Amniotic stem cell (primary cell): ENCODE results near the gene BAIAP2.

Experiments used
- DNase-seq: peaks from one replicate; lab custom pipeline; 2025; lab: John Stamatoyannopoulos, UW

The BAIAP2 gene

DNA sequence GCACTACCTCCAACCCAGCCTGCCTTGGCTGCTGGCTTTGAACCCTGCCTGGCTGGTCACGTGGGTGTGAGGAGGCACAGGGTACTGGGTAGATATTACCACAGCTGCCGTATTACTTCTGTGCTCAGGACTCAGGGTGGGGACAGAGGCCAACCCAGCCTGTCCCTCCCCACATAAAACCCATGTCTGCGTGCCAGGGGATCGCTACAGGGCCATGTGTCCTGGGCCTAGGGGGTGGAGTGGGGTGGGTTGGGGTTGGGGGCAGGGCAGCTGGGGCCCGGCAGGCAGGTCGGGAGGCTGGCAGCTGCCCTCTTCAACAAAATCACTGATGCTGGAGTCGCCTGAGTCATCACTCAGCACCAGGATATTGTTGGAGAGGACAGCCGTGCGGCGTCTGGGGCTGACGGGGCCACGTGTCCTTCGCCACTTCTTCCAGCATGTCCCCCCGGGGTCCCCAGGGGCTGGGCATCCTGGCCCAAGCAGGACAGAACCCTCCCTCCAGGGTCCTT is 90.7 kb downstream of the BAIAP2 start:
- no peak for DNase-seq

DNA sequence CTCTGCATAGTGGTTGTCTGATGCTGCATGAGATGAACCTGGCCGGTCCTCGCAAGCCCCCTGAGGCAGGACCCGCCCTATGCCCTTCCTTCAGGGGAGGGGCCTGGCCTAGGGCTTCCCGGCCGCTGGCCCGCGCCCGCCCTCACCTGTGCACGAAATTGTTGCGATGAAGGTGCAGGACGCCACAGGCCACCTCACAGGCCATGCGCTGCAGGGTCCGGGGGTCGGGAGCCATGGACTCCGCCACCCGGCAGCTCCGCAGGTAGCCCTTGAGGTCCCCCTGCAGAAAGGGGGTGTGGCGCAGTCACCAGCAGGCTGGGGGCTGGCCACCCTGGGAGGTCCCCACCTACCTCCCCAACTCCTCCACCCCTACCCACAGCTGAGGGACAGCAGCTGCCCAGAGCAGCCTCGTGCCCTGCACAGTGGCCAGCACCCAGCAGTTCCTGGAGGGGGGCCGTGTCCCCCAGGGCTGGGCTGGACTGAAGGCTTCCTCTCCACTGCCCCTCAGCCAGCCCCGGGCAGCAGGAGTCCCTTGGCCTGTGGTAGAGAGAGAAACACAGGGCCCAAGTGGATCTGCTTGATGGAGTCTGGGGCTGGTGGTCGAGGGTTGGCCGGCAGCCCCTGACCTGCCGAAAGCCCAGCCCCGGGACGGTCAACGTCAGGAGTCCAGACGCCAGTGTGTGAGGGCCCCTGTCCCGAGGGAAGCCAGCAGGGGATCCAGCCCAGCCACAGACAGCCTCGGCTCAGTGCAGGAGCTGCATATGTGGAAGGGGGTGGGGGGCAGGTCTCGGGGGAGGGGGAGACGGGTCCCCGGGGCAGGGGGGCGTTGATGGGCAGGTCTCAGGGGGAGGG is 91.6 kb downstream of the BAIAP2 start:
- DNase-seq: no peak

GRCh38 chr17:81127133-81127455 is 92.1 kb downstream of the BAIAP2 start:
- DNase-seq: no peak

DNA sequence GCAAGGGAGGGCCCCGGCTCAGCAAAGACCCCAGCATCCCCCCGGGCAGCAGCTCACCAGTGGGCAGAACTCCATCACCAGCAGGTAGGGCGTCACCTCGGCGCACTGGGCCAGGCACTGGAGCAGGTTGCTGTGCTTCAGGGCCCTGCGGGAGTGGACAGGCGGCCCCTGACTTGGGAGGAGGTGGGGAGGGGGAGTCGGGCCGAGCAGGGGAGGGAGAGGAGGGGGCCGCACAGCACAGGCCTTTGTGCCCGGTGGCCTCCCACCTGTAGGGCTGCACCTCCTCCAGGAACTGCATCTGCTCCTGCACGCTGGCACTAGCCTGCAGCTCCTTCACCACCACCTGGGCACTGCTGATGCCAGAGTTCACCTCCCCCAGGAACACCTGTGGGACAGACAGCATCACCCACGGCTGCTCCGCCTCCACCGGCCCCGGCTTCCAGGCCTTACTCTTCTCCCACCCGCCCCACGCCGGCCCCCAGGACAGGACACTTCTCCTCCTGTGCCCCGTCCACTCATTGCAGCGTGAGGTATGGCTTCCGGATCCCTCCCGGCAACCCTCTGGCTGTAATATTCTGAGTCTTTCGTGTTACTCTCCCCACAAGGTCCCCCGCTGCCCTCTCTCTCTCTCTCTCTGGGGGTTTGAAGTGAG is 92.7 kb downstream of the BAIAP2 start:
- DNase-seq: no peak

DNA sequence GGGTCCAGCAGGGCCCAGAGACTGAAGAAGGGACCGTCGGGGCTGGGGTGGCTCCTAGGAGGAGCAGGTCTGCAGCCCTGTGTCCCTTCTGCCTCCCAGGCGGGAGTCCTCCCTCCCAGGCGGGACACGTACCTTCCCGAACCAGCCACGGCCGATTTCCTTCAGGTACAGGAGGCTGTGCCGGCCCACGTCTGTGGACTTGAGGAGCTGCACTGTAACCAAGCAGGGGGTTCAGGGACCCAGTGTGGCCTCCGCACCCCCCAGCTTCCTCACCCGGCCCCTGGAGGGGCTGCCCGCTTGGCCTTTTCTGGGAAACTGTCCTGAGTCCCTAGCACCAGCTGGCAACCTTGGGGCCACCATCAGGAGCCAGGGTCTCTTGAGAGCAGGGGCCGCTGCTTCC is 93.4 kb downstream of the BAIAP2 start:
- no peak for DNase-seq

GRCh38 chr17:81128774-81129173 is 93.8 kb downstream of the BAIAP2 start:
- no peak for DNase-seq

GRCh38 chr17:81129289-81129688 is 94.3 kb downstream of the BAIAP2 start:
- no peak for DNase-seq

DNA sequence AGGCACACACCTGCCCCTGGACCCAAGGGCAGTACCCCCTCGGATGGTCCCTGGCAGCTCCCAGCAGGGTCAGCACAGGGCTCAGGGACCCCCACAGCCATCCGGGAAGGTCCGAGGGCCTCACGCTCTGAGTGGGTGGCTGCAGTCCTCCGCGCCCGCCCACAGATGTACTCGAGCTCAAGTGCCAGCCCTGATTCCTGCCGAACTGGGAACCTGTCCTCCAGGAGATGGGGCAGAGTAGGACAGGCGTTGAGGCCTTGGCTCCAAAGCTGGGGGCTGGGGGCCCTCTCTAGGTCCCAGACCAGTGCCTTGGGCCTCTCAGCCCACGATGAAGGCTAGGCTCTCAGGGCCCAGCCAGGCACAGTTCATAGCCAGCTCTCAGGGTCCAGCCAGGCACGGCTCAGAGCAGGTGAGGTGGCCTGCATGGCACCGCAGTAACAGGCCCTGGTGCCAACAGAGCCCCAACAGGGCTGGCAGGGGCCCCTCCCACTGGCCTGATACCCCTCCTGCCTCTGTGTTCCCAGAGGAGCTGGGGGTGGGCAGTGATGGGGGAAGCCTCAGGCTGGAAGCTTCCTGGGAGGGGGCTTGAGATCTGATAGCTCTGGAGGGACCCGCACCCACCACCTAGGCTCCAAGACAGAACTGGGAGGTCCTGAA is 94.9 kb downstream of the BAIAP2 start:
- no peak for DNase-seq

GRCh38 chr17:81130385-81131361 is 95.7 kb downstream of the BAIAP2 start:
- DNase-seq: no peak

DNA sequence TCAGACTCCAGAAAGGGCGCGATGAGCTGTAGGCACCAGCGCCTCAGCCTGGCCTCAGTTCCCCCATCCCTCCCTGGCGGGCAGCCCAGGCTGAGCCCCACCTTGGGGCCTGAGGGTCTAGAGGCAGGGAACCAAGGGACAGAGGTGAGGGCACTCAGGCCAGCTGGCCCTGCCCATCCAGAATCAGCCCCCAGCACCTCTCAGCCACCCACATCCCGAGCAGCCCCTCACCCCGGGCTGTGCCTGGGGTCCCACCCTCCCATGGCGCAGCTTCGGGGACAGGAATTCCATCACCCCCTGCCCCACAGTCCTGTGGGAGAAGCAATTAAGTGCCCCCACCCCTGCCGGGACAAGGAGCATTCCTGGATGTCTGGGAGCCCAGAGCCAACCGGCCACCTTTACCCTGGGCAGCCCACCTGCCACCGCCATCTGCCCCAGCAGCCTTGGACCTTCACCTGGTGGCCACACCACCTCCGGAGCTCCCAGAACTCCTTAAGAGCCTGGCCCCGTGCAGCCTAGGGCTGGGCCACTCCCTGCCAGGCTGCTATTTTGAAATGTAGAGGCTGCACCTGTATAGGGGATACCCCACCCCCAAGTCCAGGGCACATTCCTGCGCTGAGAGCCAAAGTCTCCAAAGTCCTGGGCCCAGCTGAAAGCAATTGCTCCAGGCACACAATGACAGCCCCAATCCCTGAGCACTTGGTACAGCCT is 96.7 kb downstream of the BAIAP2 start:
- DNase-seq: no peak

DNA sequence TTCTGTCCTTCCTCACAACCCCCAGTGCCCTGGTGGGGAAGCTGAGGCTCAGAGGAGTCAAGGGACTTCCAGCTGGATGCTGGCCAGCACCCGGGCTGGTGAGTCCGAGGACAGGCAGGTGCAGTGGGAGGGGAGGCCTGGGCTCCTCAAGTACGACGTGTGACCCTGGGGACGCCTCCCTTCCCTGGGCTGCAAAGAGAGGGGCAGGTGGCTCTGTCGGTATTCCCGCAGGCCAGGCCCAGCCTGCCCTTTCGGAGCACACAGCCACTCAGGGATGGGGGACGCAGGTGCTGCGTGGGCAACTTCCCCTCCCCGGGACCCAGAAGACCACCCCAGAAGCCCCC is 97.2 kb downstream of the BAIAP2 start:
- DNase-seq: no peak

- no peak for DNase-seq
Measured at GRCh38 chr17:81132770-81133723, 98.1 kb downstream of the BAIAP2 start.

DNA sequence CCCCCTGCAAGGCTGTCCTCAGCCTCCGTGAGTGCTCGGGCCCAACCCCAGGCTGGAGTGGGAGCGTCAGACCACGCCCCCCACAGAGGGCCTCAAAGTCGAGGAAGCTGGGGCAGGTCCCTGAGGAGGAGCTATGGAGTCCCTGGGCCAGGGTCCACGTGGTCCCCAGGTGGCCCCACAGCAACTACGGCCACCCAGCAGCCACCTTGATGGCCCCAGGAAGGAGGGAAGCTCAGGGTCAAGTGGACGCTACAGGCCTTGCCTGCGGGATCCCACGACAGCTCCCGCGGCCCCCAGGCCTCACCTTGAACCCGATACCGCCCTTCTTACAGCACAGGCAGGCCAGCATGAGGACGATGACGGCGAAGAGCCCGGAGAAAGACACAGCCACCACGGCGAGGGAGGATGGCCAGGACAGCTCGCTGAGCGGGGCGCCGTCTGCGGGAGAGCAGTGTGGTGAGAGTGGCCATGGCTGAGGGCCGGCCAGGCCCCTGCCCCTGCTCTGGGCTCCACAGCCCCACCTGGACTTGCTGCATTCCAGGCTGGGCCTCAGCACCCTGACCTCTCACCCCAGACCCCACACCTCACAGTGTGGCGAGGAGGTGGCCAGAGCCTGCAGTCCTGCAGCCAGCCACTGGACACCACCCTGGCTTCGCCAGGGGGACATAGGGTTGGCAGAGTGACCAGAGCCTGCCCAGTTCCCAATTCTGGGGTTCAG is 99.3 kb downstream of the BAIAP2 start:
- DNase-seq: no peak

GRCh38 chr17:81135505-81136278 is 100.7 kb downstream of the BAIAP2 start:
- DNase-seq: no peak

GRCh38 chr17:81136366-81136765 is 101.4 kb downstream of the BAIAP2 start:
- DNase-seq: no peak

GRCh38 chr17:81137248-81137647 is 102.3 kb downstream of the BAIAP2 start:
- DNase-seq: no peak

GRCh38 chr17:81138083-81138482 is 103.1 kb downstream of the BAIAP2 start:
- no peak for DNase-seq

DNA sequence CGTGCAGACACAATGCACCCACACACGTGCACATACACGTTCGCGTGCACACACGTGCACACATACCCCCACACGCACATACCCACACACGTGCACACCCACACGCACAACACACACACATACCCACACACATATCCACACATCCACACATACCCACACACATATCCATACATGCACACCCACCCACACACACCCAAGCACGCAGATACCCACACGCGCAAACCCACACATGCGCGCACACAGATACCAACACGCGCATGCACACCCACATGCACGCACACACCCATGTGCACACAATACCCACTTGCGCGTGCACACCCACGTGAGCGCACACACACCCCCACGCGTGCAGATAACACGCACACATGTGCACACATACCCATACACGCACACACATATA is 103.5 kb downstream of the BAIAP2 start:
- no peak for DNase-seq

DNA sequence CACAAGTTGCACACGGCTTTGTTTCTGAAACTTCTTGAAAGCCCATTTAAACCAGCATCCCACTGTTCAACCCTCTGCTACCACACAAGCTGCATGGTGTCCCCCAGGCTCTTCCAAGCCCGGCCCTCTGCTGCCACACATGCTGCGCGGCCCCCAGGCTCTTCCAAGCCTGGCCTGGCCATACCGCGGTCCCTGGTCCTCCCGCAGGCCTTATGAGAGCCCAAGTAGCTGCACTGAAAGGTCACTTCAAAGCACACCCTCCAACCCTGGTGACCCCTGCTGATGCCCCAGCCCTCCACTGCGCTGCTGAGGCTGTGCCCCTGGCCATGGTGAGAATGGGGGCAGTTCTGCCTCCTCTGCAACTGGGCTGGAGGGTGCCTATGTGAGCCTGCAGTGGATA is 104.5 kb downstream of the BAIAP2 start:
- no peak for DNase-seq
